HG03097 (cell line): ENCODE data around the gene AGAP1.

ENCODE experiments used
- ATAC-seq: cut with Tn5 transposase; IDR thresholded peaks from one replicate; pipeline ENCODE4 v1.9.1; 2021; ENCODE audit not compliant: unreplicated experiment, low FRiP score

Gene AGAP1

DNA sequence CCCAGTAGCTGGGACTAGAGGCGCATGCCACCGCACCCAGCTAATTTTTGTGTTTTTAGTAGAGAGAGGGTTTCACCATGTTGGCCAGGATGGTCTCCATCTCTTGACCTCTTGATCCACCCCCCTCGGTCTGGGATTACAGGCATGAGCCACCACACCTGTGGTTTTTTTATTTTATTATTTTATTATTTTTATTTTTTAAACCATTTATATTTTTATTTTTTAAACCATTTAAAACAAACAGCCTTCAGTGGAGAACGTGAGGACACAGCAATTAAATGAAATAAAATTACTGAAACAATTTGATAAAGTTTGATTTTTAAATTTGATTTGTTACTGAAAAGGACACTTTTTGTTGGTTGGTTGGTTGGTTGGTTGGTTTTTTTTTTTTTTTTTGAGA lies 181.0 kb downstream of the AGAP1 start:
- no peak for ATAC-seq

- ATAC-seq = no peak
Observed at GRCh38 chr2:235675678-235676535, 182.1 kb downstream of the AGAP1 start.

DNA sequence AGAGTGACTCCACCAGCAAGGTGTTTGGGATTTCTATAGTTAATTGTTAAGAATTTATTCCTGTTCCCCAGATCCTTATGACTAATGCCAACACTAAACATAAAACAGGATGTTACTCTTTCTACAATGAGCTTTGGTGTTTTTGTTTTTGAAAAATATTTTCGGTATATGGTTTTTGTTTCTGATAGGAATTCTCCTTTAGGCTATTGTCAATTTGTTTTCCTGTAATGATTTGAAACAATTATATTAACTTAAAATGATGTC lies 182.6 kb downstream of the AGAP1 start:
- ATAC-seq = no peak

DNA sequence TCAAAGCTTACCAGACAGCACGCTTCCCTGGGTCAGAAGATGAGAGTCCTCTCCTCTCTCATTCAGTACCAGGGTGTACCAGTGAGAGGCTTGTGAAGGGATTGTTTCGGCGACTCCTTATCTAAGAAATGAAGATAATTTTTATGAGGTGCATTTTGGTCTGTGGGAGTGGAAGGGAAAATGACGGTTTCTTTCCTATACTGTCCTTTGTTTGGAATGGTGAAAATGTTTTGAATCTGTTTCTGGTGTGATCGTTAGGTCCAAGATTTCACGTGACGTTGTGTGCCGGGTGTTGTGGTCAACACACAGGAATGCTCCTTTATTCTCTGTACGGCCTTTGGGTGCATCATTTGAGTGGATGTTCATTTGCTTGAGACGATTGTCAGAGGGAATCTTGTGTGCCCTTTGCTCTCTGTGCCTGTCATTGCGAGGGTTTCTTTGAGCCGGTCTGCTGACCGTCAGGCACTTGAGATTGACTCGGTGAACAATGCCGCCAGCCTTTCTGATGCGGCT lies 183.5 kb downstream of the AGAP1 start:
- no peak for ATAC-seq

GRCh38 chr2:235677937-235678336 lies 184.1 kb downstream of the AGAP1 start:
- ATAC-seq = no peak

GRCh38 chr2:235678712-235679111 lies 184.9 kb downstream of the AGAP1 start:
- ATAC-seq = no peak

DNA sequence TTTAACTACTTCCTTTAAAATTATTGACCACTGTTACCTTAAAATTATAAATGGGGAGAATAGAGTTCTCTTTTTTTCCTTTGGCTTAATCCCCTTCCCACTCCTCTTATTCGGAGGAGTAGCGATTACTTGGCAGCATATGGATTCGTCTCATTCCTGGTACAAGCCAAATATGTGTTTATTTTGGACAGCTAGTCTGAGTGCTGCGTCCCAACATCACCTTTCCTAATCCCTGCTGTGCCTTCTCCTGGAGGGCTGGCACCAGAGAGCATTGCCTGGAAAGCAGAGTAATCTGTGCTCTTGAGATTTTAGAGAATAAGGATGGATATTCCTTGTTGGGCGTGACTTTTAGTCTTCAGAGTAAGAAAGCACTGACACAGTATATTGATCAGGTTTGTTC lies 185.6 kb downstream of the AGAP1 start:
- no peak for ATAC-seq

GRCh38 chr2:235685024-235685721 lies 191.3 kb downstream of the AGAP1 start:
- no peak for ATAC-seq

DNA sequence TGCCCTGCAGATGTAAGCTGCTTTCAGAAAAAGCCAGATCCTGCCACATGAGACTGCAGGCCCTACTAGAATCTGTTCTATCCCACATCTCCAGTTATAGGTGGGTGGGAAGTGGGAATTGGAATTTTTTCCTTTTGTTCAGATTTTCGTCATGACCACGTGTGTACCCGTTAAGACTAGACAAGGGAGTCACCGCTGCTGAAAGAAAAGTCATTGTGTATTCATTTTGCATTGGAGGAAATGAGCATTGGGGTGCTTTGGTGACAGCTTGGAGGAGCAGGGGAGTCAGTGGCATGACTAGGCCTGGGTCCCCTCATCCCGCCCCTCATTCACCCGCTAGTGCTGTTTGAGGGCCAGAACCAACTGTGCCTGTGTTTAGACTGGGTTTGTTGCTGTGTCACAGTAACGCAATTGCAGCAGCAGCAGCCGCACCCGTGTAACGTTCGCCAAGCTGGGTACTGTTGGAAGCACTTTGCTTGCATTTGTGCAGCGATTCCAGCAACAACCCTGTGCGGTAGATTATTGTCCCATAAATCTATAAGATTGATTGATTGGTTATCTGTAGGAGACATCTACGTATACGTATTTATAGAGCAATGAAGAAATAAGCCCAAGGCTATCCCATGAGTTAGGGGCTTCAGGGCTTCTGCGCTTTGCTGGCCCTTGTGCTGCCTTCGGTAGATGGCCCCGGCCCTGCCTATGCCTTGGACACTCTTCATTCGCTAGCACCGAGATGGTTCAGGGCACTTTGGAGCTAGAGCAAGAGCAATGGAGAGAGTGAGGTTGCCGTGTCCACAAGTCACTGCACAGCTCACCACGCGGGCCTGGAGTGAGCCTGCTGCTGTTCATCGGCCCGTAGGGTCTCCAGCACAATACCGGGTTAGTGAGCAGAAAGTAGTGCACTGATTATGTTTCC lies 194.9 kb downstream of the AGAP1 start:
- no peak for ATAC-seq

GRCh38 chr2:235689427-235689853 lies 195.6 kb downstream of the AGAP1 start:
- no peak for ATAC-seq

- no peak for ATAC-seq
Observed at GRCh38 chr2:235690082-235690808, 196.4 kb downstream of the AGAP1 start.

GRCh38 chr2:235690809-235691450 lies 197.1 kb downstream of the AGAP1 start:
- no peak for ATAC-seq

DNA sequence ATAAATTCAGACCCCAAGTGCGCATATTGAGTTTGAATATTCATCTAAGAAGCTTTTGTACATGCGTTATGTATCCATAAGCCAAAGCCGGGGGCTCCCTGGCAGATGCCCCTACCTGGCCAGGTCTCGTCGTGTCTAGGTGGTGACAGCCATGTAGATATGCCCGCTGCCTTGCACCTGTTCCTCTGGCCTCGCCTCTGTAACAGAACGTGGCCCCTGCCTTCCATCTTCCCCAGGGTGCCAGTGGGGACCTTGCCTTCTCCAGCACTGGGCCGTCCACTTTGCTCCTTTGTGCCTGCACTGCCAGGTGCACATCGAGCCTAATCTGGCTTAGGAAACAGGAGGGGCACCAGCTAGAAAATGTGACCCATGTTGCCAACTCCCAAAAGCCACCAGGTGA lies 198.2 kb downstream of the AGAP1 start:
- no peak for ATAC-seq

DNA sequence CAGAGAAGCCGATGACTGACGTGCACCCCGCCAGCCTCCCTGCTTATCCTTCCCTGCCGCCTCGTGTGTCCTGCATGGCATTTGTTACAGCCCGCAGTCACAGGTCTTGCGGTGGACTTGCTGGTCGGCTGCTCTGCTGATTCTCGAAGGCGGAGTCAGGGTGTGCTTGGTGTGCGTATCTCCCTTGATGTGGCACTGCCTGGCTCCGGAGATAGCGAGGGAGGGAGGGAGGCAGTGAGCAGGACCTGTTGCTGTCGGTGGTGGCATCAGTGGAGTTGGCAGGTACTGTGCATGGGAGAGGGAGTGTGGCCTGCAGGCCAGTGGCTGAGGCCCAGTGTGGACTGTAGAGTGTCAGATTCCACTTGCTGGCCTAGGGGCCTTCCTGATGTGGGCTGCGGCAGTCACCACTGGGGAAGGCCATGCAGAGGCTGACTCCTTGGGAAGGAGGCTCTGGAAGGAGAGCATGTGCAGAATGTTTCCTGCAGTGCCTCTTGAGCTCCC lies 198.9 kb downstream of the AGAP1 start:
- ATAC-seq = no peak

GRCh38 chr2:235693279-235693678 lies 199.4 kb downstream of the AGAP1 start:
- no peak for ATAC-seq

- ATAC-seq = no peak
Observed at GRCh38 chr2:235694721-235695601, 201.1 kb downstream of the AGAP1 start.

DNA sequence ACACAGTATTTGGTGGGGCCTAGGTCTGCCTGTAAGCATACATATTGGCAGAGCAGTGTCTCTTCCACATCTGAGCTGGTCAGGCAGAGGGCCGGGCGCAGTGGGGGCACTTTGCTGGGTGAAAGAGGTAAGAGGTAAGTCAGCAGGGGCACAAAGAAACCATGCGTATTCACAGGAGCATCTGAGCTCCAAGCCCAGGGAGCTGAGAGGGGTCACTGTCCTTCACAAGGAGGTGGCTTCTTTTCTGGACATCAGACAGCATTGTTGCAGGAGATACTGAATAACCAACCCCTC lies 201.7 kb downstream of the AGAP1 start:
- ATAC-seq = no peak

DNA sequence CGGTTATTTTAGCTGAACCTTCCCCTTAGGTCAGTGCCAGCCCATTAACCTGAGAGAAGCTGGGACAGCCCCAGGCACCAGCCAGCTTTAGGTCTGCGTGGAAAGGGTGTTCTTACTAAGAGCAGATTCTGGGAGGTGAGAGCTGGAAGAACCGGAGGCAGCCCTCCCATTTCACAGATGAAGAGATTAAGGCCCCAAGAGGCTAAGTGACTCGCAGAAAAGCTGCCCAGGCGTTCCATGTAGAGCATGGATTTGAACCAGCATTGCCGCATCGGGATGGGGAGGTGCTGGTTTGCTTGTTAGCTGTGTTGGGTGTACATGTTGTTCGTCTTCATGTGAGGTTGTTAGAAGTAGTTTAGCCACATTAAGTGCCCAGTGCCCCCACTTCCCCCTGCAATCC lies 203.2 kb downstream of the AGAP1 start:
- no peak for ATAC-seq

- no peak for ATAC-seq
Observed at GRCh38 chr2:235698028-235698427, 204.2 kb downstream of the AGAP1 start.
